Karpas-422 (cell line): ENCODE data around the gene ACACB. TPM values are rescaled to one million over a fixed set of nuclear protein-coding genes. Genes with fewer than 3 reads are reported as not detected.
A peak's percentile ranks its signal among the peaks of the same experiment; 100 is the strongest.

Source experiments
- DNase-seq: peaks from one replicate; pipeline ENCODE4 v3.0.0-alpha.2; 2015
- H2AFZ ChIP-seq: fragments of 200-600 bp; sonication (generic); 2 replicates; pipeline ENCODE4 v1.6.1; 2014; ENCODE audit warnings: antibody characterized with exemption, low read length, mixed read lengths
- H3K27ac ChIP-seq: fragments of 200-600 bp; sonication (generic); 2 replicates; pipeline ENCODE4 v1.5.1; 2014; ENCODE audit warnings: mild to moderate bottlenecking, low read length, moderate library complexity
- H3K27me3 ChIP-seq: fragments of 200-600 bp; sonication (generic); 2 replicates; pipeline ENCODE4 v1.6.1; 2014; ENCODE audit warnings: low read length, mixed read lengths
- H3K36me3 ChIP-seq: fragments of 200-600 bp; sonication (generic); 2 replicates; pipeline ENCODE4 v1.6.1; 2014; ENCODE audit warnings: low read length, mixed read lengths; ENCODE audit not compliant: insufficient read depth
- H3K4me1 ChIP-seq: fragments of 200-600 bp; sonication (generic); 2 replicates; pipeline ENCODE4 v1.6.1; 2014; ENCODE audit warnings: mild to moderate bottlenecking, low read length, mixed read lengths
- H3K4me2 ChIP-seq: fragments of 200-600 bp; sonication (generic); 2 replicates; pipeline ENCODE4 v1.6.1; 2014; ENCODE audit warnings: low read length, low read depth, mild to moderate bottlenecking; ENCODE audit not compliant: poor library complexity, severe bottlenecking
- H3K4me3 ChIP-seq: fragments of 200-600 bp; sonication (generic); 2 replicates; pipeline ENCODE4 v1.5.1; 2014; ENCODE audit warnings: mild to moderate bottlenecking, antibody characterized with exemption, low read length, mixed read lengths
- H3K79me2 ChIP-seq: fragments of 200-600 bp; sonication (generic); 2 replicates; pipeline ENCODE4 v1.6.1; 2014; ENCODE audit warnings: mild to moderate bottlenecking, low read length, mixed read lengths
- H3K9ac ChIP-seq: fragments of 200-600 bp; sonication (generic); 2 replicates; pipeline ENCODE4 v1.6.0; 2014; ENCODE audit warnings: low read length
- H3K9me2 ChIP-seq: fragments of 200-600 bp; sonication (generic), shearing (Covaris generic); replicated peaks from 2 replicates; pipeline ENCODE4 v1.6.0; 2014; ENCODE audit warnings: mild to moderate bottlenecking, low read length, moderate library complexity; ENCODE audit not compliant: insufficient read depth
- H3K9me3 ChIP-seq: fragments of 300-700, 200-600 bp; sonication (generic); 2 replicates; pipeline ENCODE4 v1.6.1; 2014; ENCODE audit warnings: low read length, mixed read lengths
- H4K20me1 ChIP-seq: fragments of 200-600 bp; sonication (generic); 2 replicates; pipeline ENCODE4 v1.6.1; 2014; ENCODE audit warnings: mild to moderate bottlenecking, antibody characterized with exemption, low read length, low read depth; ENCODE audit not compliant: insufficient read depth
- total RNA-seq: library from RNA; depleted of rRNA; stranded (reverse); fragments of >200 nt; shearing (Covaris generic); gene quantifications from 2 replicates; pipeline ENCODE4 v1.2.3, GENCODE V29; 2014; ENCODE audit warnings: low replicate concordance

The ACACB gene
- total RNA-seq, 1 experiment from 2014 or later, result 6.5 TPM

GRCh38 chr12:109250523-109250922, 134.1 kb downstream of the ACACB start:
- H2AFZ ChIP-seq, result no peak overlapping the region
- no peak overlapping the region for H3K27ac ChIP-seq
- DNase-seq, result no peak
- H3K9me2 ChIP-seq, result no peaks in the 10 kb centered on the region
- no peak overlapping the region for H3K9ac ChIP-seq
- H4K20me1 ChIP-seq, result no peaks in the 10 kb centered on the region
- no peak overlapping the region for H3K4me3 ChIP-seq
- no peaks in the 10 kb centered on the region for H3K79me2 ChIP-seq
- H3K4me1 ChIP-seq, result no peaks in the 10 kb centered on the region
- H3K4me2 ChIP-seq, result no peak overlapping the region
- H3K36me3 ChIP-seq, result peaks cover 10% of the 10 kb centered on the region
- H3K27me3 ChIP-seq, result no peaks in the 10 kb centered on the region
- H3K9me3 ChIP-seq, result 0 out of 2 replicates have a peak, but pooled peaks cover 3% of the 10 kb centered on the region

- H3K79me2 ChIP-seq, result no peaks in the 10 kb centered on the region
Observed at GRCh38 chr12:109252799-109253198, 136.4 kb downstream of the ACACB start.

GRCh38 chr12:109253913-109254544, 137.6 kb downstream of the ACACB start:
- no peaks in the 10 kb centered on the region for H3K79me2 ChIP-seq
- DNase-seq, result no peak
- H3K9me2 ChIP-seq, result no peaks in the 10 kb centered on the region
- H3K27me3 ChIP-seq, result no peaks in the 10 kb centered on the region
- H3K4me3 ChIP-seq, result no peak overlapping the region
- no peaks in the 10 kb centered on the region for H4K20me1 ChIP-seq
- no peak overlapping the region for H3K4me2 ChIP-seq
- peaks cover 10% of the 10 kb centered on the region for H3K36me3 ChIP-seq
- no peaks in the 10 kb centered on the region for H3K4me1 ChIP-seq
- H2AFZ ChIP-seq, result no peak overlapping the region
- 0 out of 2 replicates have a peak, but pooled peaks cover 3% of the 10 kb centered on the region for H3K9me3 ChIP-seq
- H3K27ac ChIP-seq, result no peak overlapping the region
- no peak overlapping the region for H3K9ac ChIP-seq

More at GRCh38 chr12:109252799-109253198, 136.4 kb downstream of the ACACB start:
- peaks cover 10% of the 10 kb centered on the region for H3K36me3 ChIP-seq
- no peak overlapping the region for H2AFZ ChIP-seq
- H4K20me1 ChIP-seq, result no peaks in the 10 kb centered on the region
- H3K4me1 ChIP-seq, result no peaks in the 10 kb centered on the region
- H3K4me3 ChIP-seq, result no peak overlapping the region
- H3K9me2 ChIP-seq, result no peaks in the 10 kb centered on the region
- H3K9ac ChIP-seq, result no peak overlapping the region
- no peaks in the 10 kb centered on the region for H3K27me3 ChIP-seq
- no peak for DNase-seq
- 0 out of 2 replicates have a peak, but pooled peaks cover 3% of the 10 kb centered on the region for H3K9me3 ChIP-seq
- H3K27ac ChIP-seq, result no peak overlapping the region
- no peak overlapping the region for H3K4me2 ChIP-seq

DNA sequence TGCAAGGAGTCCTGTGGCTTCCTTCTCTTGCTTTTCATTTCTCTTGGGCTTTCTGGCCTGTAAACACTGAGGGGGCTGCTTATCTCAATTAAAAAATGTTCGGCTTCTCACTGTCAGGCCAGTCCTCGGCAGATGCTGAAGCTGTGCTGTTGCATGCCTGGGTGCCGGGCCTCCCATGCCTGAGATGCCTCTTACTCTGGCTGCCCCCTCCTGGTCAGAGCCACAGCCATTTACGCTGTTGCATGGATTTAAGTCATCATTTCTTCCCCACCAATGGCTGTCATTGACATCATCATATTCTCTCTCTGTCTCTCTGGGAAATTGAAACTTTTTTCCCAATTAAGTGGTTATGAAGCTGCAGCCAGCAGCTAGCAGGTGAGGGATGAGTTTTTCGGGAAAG, 139.0 kb downstream of the ACACB start:
- H3K79me2 ChIP-seq, result no peaks in the 10 kb centered on the region
- no peak overlapping the region for H2AFZ ChIP-seq
- no peak overlapping the region for H3K9ac ChIP-seq
- H3K9me2 ChIP-seq, result no peaks in the 10 kb centered on the region
- H3K4me1 ChIP-seq, result no peaks in the 10 kb centered on the region
- no peaks in the 10 kb centered on the region for H4K20me1 ChIP-seq
- H3K4me3 ChIP-seq, result no peak overlapping the region
- H3K27ac ChIP-seq, result no peak overlapping the region
- no peak overlapping the region for H3K4me2 ChIP-seq
- 0 out of 2 replicates have a peak, but pooled peaks cover 3% of the 10 kb centered on the region for H3K9me3 ChIP-seq
- H3K36me3 ChIP-seq, result peaks cover 10% of the 10 kb centered on the region
- DNase-seq, result peak; percentile 63
- no peaks in the 10 kb centered on the region for H3K27me3 ChIP-seq

- no peak overlapping the region for H3K4me3 ChIP-seq
- no peak overlapping the region for H3K9ac ChIP-seq
- H3K79me2 ChIP-seq, result no peaks in the 10 kb centered on the region
- no peak overlapping the region for H3K4me2 ChIP-seq
- DNase-seq, result no peak
- H3K27ac ChIP-seq, result no peak overlapping the region
- peaks cover 10% of the 10 kb centered on the region for H3K36me3 ChIP-seq
- H3K9me2 ChIP-seq, result no peaks in the 10 kb centered on the region
- no peak overlapping the region for H2AFZ ChIP-seq
- 0 out of 2 replicates have a peak, but pooled peaks cover 3% of the 10 kb centered on the region for H3K9me3 ChIP-seq
- no peaks in the 10 kb centered on the region for H3K27me3 ChIP-seq
- no peaks in the 10 kb centered on the region for H3K4me1 ChIP-seq
- H4K20me1 ChIP-seq, result no peaks in the 10 kb centered on the region
Observed at GRCh38 chr12:109256011-109256410, 139.6 kb downstream of the ACACB start.

DNA sequence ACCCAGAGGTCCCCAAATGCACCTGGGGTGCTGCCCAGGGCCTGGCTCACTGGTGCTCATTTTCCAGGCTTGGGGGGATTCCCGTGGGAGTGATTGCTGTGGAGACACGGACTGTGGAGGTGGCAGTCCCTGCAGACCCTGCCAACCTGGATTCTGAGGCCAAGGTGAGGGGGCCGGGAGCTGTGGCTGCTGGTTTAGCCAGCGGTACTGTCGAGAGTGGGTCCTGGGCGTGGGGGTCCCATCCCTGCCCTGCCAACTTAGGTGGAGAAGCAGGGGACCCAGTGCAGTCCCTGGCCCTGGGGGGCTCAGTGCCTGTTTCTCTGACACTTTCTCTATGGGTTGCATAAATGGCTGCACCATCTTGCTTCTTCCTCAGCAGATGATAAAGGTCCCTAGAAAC, 141.8 kb downstream of the ACACB start:
- no peak overlapping the region for H3K27ac ChIP-seq
- 0 out of 2 replicates have a peak, but pooled peaks cover 3% of the 10 kb centered on the region for H3K9me3 ChIP-seq
- H3K36me3 ChIP-seq, result peaks cover 10% of the 10 kb centered on the region
- no peaks in the 10 kb centered on the region for H4K20me1 ChIP-seq
- H3K9me2 ChIP-seq, result no peaks in the 10 kb centered on the region
- no peaks in the 10 kb centered on the region for H3K4me1 ChIP-seq
- H3K27me3 ChIP-seq, result no peaks in the 10 kb centered on the region
- H3K4me2 ChIP-seq, result no peak overlapping the region
- no peak overlapping the region for H2AFZ ChIP-seq
- DNase-seq, result no peak
- no peak overlapping the region for H3K4me3 ChIP-seq
- H3K79me2 ChIP-seq, result no peaks in the 10 kb centered on the region
- no peak overlapping the region for H3K9ac ChIP-seq

- Histone ChIP-seq H2AFZ (no peak overlapping the region), H3K9me3 (0 out of 2 replicates have a peak, but pooled peaks cover 2% of the 10 kb centered on the region), H3K36me3 (peaks cover 7% of the 10 kb centered on the region), H3K4me2 (no peak overlapping the region), H3K4me3 (no peak overlapping the region), H4K20me1 (no peaks in the 10 kb centered on the region), H3K79me2 (no peaks in the 10 kb centered on the region), H3K27me3 (no peaks in the 10 kb centered on the region), H3K27ac (no peak overlapping the region), H3K9ac (no peak overlapping the region), H3K9me2 (no peaks in the 10 kb centered on the region), H3K4me1 (peaks cover 2% of the 10 kb centered on the region; the same call in 1 of the 2 replicates)
- DNase-seq, result no peak
Observed at GRCh38 chr12:109258607-109259544, 142.5 kb downstream of the ACACB start.

- Histone ChIP-seq H3K79me2 (no peaks in the 10 kb centered on the region), H3K4me3 (no peak overlapping the region), H3K27ac (no peak overlapping the region), H3K36me3 (peaks cover under 1% of the 10 kb centered on the region; the same call in 1 of the 2 replicates), H4K20me1 (no peaks in the 10 kb centered on the region), H2AFZ (no peak overlapping the region), H3K9me3 (no peaks in the 10 kb centered on the region), H3K27me3 (no peaks in the 10 kb centered on the region), H3K4me1 (peaks cover 7% of the 10 kb centered on the region), H3K4me2 (no peak overlapping the region), H3K9me2 (no peaks in the 10 kb centered on the region), H3K9ac (no peak overlapping the region)
- DNase-seq, result no peak
Observed at GRCh38 chr12:109259545-109259895, 143.1 kb downstream of the ACACB start.
